HG03558 (cell line): ENCODE measurements around the gene ME1.
"Not testable (repeated sequence)": the region's sequence is repeated elsewhere in the genome, so short reads cannot be mapped to it uniquely, and the experiment has no call there.

Source experiments
- ATAC-seq: cut with Tn5 transposase; IDR thresholded peaks from one replicate; pipeline ENCODE4 v1.9.1; 2021; ENCODE audit warnings: moderate number of reproducible peaks; ENCODE audit not compliant: unreplicated experiment; ENCODE audit errors: extremely low read depth

ME1 gene

DNA sequence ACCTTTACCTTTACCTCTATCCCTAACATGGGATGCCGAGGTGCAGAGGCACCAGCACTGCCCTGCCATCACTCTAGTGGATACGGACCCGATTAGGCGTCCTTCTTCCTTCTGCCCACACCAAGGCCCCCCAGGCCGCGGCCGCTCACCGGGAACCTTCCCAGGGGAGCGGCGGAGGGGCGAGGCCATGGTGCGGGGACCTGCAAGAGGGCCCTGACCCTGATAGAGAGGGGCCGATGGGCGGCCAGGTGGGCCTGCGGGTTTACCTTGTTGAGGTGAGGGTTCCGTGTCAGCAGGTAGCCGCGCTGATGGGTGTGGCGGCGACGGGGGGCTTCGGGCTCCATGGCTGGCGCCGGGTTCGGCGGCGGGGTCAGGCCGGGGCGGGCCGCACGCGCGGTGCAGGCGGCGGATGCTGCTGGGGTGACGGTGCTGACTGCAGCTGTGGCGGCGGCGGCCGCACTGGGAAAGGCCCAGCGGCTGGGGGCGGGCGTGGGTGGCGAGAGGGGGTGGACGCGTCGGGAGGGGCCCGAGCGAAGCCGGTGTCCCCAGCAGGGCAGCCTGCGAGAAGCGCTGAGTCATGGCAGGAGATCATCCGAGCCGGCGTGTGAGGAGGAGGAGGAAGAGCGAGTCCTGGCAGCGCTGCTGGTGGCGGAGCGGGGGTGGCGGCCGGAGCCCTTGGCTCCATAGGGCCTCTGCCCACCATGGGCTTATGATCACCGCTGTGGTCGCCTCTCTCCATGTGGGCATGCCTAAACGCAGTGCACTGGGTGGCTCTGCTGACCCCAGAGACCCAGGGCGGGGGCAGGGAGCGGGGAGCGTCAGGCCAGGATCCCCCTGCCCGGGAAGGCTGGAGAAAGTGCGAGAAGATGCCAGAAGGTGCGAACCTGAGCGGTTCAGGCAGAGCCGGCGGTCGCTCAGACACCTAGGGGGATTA lies at the start of gene ME1:
Gene ME1, minus strand, starts transcription at position 441 of the 934 bp plus-strand sequence. Its CDS starts 97 bp downstream, at position 344.
- peak; percentile 79 for ATAC-seq

DNA sequence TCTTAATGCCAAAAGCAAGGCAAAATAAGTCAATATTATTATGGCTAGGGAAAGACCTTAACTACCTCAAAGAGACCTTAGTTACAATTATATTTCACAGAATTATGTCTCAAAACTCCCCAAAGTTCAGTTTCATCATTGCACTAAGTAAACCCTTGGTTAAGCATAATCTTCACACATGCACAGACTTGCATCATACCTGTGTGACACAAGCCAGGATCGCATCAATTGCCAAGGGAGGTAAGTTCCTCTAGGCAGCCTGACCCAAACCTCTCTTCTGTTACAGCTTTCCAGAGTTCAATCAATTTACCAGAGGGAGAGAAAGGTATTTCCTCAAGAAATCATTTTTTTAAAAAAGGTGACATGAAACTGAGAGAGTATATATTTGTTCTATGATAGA lies 49.6 kb upstream of the ME1 start:
- no peak for ATAC-seq

DNA sequence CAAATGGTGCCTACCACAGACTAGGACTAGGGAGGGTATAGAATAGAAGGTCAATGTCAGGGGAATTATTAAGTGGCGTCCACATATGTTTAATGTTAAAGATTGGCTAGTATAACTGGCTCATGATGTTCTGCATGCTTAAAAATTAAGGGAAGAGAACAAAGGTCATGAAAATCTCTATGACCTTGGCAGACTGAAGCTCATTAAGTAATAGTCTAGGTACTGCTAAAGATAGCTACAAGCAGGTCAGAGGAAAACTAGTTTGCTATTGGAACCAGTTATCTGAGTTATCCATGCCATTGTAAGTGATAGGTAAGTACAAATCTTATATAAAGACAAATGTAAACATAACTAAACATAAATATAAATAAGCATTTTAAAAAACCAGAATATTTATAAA lies 48.5 kb upstream of the ME1 start:
- ATAC-seq: no peak

DNA sequence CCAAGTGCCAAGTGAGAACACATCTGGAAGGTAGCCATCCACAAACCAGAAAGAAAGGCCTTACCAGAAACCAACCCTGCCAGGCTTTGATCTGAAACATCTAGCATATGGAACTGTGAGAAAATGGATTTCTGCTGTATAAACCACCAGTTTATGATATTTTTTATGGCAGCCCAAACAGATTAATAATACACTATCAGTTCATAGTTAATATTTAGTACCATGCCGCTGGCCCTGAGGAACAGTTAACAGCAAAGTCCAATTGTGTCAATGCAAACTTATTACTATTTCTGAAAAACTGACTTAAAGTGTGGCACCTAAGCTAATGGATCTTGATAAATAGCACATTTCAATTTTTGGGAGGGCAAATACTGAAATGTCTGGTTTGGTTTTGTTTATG lies 46.1 kb upstream of the ME1 start:
- no peak for ATAC-seq

DNA sequence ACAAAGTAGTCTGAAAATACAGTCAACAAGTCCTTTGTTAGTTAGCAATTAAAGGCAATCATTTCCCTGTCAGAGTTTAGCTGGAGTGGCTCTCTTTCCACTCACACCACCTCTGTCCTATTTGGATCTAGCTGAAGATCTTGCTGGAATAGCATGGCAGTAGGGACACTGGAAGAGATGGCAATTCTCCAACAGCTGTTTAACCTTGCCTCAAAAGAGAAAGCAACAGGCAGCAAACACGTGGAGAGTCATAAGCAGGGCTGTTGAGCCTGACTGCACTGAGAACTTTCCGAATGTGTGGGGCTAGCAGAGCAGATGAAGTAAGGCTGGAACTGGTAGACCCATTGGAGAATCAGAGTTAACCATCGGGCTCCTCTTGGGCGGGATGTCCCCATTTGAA lies 43.5 kb upstream of the ME1 start:
- no peak for ATAC-seq

- ATAC-seq: no peak
These were observed 41.9 kb upstream of the ME1 start for GRCh38 chr6:83472767-83473166.

GRCh38 chr6:83470587-83470986 lies 39.7 kb upstream of the ME1 start:
- ATAC-seq: no peak

DNA sequence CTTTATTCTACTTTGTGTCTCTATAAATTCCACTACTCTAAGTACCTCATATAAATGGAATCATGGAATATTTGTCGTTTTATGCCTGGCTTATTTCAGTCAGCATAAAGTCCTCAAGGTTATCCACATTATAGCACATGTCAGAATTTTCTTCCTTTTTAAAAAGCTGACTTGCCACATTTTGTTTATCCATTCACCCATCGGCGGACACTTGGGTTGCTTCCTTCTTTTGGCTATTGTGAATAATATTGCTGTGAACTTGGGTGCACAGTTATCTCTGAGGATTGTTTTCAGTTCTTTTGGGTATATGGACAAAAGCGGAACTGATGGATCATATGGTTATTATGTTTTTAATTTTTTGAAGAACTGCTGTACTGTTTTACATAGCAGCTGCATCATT lies 39.1 kb upstream of the ME1 start:
- no peak for ATAC-seq

DNA sequence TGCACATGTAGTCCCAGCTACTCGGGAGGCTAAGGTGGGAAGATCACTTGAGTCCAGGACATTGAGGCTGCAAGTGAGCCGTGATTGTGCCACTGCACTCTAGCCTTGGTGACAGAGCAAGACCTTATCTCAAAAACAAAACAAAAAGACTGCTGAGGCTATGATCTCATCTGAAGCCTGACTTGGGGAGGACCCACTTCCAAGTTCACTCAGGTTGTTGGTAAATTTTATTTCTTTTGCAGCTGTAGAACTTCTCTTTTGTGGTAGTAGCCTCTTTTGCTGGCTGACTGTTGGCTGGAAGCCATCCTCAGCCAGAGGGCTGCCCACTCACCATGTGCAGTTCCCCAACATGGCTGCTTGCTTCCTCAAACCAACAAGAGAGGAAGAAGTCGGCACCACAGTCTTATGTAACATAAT lies 36.8 kb upstream of the ME1 start:
- no peak for ATAC-seq

GRCh38 chr6:83466328-83466727 lies 35.5 kb upstream of the ME1 start:
- ATAC-seq: no peak

DNA sequence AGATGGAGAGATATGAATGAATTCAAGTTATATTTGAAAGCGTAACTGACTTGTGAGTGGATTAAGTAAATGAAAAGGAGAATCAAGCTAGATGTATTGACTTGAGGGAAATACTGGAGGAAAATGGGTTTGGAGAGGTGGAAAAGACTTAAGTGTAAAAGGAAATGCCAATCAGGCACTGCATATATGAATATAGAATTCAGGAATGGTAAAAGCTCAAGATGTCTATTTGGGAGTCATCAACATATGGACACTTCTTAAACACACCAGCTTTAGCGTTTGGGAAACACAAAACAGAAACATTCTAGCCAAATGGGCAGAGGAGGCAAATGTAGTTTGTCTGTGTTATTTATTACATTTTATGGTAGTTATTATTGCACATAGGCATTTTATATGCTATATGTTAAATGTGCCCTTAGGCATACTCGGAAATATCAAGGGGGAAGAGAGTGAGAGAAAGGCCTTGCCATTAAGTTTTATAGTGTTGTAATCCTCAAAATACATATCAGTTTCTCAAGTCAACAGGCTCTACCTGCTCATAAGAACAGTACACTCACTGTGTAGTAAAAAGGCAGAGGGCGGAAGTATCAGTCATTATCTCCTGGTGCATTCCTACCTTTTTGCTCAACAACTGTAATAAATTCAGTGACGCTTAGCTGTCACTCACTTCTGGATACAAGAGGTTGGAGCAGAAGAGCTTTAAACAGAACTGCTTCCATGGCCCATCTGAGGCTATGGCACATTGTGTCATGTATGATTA lies 33.7 kb upstream of the ME1 start:
- ATAC-seq: no peak

DNA sequence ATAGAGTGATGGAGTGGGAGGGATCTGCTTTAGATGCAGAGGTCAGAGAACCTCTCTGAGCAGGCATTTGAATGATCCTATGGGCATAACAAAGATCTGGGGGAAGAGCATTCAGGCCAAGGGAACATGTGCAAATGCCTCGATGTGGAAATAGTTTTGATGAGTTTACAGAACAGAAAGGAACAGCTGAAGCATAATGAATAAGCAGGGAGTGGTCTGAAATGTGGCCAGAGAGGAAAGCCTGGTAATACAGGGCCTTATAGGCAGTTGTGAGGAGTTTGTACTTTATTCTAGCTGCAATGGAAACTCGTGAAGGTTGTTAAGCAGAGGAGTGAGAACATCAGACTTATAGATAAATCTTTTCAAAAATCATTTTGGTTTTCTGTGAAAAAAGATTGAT lies 33.0 kb upstream of the ME1 start:
- ATAC-seq: no peak

- ATAC-seq: no peak
These were observed 31.7 kb upstream of the ME1 start for GRCh38 chr6:83462524-83462923.

- no peak for ATAC-seq
These were observed 30.6 kb upstream of the ME1 start for GRCh38 chr6:83461438-83461837.

- ATAC-seq: no peak
These were observed 28.8 kb upstream of the ME1 start for GRCh38 chr6:83459663-83460062.

DNA sequence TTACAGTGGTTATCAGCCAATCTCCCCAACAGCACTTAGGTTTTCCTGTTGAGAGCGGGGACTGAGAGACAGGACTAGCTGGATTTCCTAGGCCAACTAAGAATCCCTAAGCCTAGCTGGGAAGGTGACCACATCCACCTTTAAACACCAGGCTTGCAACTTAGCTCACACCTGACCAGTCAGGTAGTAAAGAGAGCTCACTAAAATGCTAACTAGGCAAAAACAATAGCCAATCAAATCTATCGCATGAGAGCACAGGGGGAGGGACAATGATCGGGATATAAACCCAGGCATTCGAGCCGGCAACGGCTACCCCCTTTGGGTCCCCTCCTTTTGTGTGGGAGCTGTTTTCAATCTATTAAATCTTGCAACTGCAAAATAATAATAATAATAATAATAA lies 19.2 kb upstream of the ME1 start:
- not testable (repeated sequence) for ATAC-seq

- not testable (repeated sequence) for ATAC-seq
These were observed 13.3 kb upstream of the ME1 start for GRCh38 chr6:83444086-83444699.

DNA sequence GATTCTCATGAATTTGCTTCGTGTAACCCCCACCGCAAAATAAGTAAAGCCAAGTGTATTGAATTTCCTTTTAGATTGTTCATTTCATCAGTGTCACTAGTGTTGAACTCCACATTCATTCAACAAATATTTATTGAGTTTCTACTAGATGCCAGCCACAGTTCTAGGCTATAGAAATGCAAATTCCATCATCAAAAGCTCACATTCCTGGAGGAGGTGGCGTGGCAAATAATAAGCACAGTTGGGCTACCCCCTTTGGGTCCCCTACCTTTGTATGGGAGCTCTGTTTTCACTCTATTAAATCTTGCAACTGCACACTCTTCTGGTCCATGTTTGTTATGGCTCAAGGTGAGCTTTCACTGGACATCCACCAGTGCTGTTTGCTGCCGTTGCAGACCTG lies 12.7 kb upstream of the ME1 start:
- no peak for ATAC-seq

DNA sequence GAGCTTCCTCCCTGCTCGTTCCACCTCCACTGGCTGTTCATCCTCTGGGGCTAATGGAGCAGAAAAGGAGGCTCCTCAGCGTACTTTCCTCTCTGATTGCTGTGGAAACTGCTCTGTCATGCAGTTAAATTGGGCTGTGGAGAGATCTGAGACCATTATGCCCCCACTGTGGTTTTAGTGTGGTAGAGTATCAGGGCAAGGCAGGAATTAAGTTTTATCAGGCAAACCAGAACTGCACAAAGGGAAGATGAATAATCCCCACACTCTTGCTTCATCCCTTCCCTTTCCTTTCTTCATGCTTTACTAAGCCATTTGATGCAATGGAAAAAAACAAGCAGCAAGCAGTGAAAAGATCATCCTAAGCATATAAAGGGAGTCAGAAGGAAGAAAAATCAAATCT lies 11.9 kb upstream of the ME1 start:
- ATAC-seq: no peak

- ATAC-seq: no peak
These were observed 8.3 kb upstream of the ME1 start for GRCh38 chr6:83439201-83439600.

DNA sequence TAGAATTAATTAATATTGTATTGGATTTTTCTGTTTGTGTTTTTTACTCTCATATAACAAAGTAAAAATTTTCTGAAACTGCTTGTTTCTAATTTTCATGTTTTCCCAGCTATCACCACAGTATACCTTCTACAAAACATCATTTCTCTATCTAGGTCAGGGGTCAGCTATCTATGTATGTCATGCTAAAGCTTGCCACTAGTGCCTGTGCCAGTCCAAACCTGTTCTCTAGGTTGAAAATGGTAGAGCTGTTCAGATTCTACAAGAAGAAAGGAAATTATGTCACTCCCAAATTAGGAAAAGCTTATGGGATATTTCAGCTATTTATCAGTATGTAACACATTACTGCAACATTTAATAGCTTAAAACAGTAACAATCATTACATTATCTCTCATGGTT lies 5.8 kb upstream of the ME1 start:
- no peak for ATAC-seq
